ENCODE measurements around the gene PCED1A. TPM values are rescaled to one million over a fixed set of nuclear protein-coding genes. Genes with fewer than 3 reads are reported as not detected.

The PCED1A gene
- total and polyA plus RNA-seq, 9 of the 15 experiments (the other 6 are each of a cell fraction or from before 2014, with no cell fraction given): 1.5 to 11.5 (median 5.9) TPM

GRCh38 chr20:2816583-2817340 is 23.7 kb downstream of the PCED1A start (continued):
- TF ChIP-seq REST (IDR thresholded peaks at IDR 0.05; ENCODE audit: borderline replicate concordance) (peak; percentile 61; the same call in 1 of the 2 replicates), REST (CRISPR knock-in tag; IDR thresholded peaks at IDR 0.05; ENCODE audit: low read depth) (no peak), TGIF2 (CRISPR knock-in tag; IDR thresholded peaks at IDR 0.05) (no peak), SP1 (CRISPR knock-in tag; IDR thresholded peaks at IDR 0.05) (no peak), RBM14 (IDR thresholded peaks at IDR 0.05; ENCODE audit: borderline replicate concordance, insufficient read depth, low read depth, low read length) (no peak), THAP12 (CRISPR knock-in tag; IDR thresholded peaks at IDR 0.05) (no peak), PCBP1 (IDR thresholded peaks at IDR 0.05; ENCODE audit: low read depth, low read length, poor library complexity, severe bottlenecking) (no peak), HMGXB4 (CRISPR knock-in tag; IDR thresholded peaks at IDR 0.05) (no peak), BRCA1 (IDR thresholded peaks at IDR 0.05) (no peak), BRCA1 (CRISPR knock-in tag; IDR thresholded peaks at IDR 0.05) (no peak), POLR2A (conservative IDR thresholded peaks at IDR 0.05) (no peak), ZNF395 (CRISPR knock-in tag; IDR thresholded peaks at IDR 0.05) (no peak)
